ENCODE results near the gene RIC8A. TPM values are rescaled to one million over a fixed set of nuclear protein-coding genes. Genes with fewer than 3 reads are reported as not detected.

The RIC8A gene
- total RNA-seq, 1 donor from 2014 or later: 45.0 TPM

DNA sequence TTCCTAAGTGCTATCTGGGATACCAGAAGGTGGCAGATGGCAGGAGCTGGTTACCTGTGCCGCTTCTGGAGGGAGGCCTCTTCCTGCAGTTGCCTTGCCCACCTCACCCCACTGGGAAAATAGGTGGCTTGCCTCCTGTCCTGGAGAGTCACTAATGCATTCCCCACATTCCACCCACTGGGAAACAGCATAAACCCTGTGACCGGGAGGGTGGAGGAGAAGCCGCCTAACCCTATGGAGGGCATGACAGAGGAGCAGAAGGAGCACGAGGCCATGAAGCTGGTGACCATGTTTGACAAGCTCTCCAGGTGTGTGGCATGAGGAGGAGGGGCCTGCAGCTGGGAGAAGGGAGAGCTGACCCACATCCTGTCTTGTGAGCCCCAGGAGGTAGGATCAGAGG lies 5.6 kb downstream of the RIC8A start:
- peak overlapping the region; percentile 59 for H3K4me3 Mint-ChIP-seq
- Histone ChIP-seq H3K4me3 (no peak overlapping the region), H4K20me1 (ENCODE audit: low read depth) (peaks cover 7% of the 10 kb centered on the region), H3K79me2 (ENCODE audit: low read depth) (peaks cover 26% of the 10 kb centered on the region), H3F3A (ENCODE audit: low read depth) (peaks cover 14% of the 10 kb centered on the region), H3K9me3 (ENCODE audit: low read depth) (no peaks in the 10 kb centered on the region), H3K27me3 (no peaks in the 10 kb centered on the region), H2AFZ (replicated peaks) (no peak overlapping the region), H3K9ac (no peak overlapping the region), H3K4me2 (no peak overlapping the region), H3K27ac (no peak overlapping the region), H3K4me1 (peaks cover 6% of the 10 kb centered on the region), H3K36me3 (no peaks in the 10 kb centered on the region)
- H3K36me3 Mint-ChIP-seq: peaks cover 19% of the 10 kb centered on the region
- no peaks in the 10 kb centered on the region for H3K9me3 Mint-ChIP-seq
- peaks cover 2% of the 10 kb centered on the region for H3K27me3 Mint-ChIP-seq (ENCODE audit: insufficient read depth, low read depth)
- no peak for TF ChIP-seq EZH2phosphoT487 (IDR thresholded peaks at IDR 0.05)
- no peak for TF ChIP-seq EZH2 (IDR thresholded peaks at IDR 0.05)
- TF ChIP-seq, protein P1, sequence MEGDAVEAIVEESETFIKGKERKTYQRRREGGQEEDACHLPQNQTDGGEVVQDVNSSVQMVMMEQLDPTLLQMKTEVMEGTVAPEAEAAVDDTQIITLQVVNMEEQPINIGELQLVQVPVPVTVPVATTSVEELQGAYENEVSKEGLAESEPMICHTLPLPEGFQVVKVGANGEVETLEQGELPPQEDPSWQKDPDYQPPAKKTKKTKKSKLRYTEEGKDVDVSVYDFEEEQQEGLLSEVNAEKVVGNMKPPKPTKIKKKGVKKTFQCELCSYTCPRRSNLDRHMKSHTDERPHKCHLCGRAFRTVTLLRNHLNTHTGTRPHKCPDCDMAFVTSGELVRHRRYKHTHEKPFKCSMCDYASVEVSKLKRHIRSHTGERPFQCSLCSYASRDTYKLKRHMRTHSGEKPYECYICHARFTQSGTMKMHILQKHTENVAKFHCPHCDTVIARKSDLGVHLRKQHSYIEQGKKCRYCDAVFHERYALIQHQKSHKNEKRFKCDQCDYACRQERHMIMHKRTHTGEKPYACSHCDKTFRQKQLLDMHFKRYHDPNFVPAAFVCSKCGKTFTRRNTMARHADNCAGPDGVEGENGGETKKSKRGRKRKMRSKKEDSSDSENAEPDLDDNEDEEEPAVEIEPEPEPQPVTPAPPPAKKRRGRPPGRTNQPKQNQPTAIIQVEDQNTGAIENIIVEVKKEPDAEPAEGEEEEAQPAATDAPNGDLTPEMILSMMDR (IDR thresholded peaks at IDR 0.05): no peak
- DNase-seq (ENCODE audit: low spot score): no peak
- no peak overlapping the region for H3K27ac Mint-ChIP-seq
- H3K4me1 Mint-ChIP-seq: peaks cover 13% of the 10 kb centered on the region

GRCh38 chr11:214083-214482 lies 6.6 kb downstream of the RIC8A start:
- H3F3A ChIP-seq (ENCODE audit: low read depth): peaks cover 11% of the 10 kb centered on the region
- H3K36me3 ChIP-seq: no peaks in the 10 kb centered on the region
- H3K4me3 ChIP-seq: no peak overlapping the region
- H3K9me3 ChIP-seq (ENCODE audit: low read depth): no peaks in the 10 kb centered on the region
- H3K9me3 Mint-ChIP-seq: no peaks in the 10 kb centered on the region
- peaks cover 2% of the 10 kb centered on the region for H3K27me3 Mint-ChIP-seq (ENCODE audit: insufficient read depth, low read depth)
- TF ChIP-seq EZH2 (IDR thresholded peaks at IDR 0.05) (no peak), EZH2phosphoT487 (IDR thresholded peaks at IDR 0.05) (no peak)
- TF ChIP-seq, protein P1 (IDR thresholded peaks at IDR 0.05): no peak
- H3K4me3 Mint-ChIP-seq: no peak overlapping the region
- no peak overlapping the region for H3K27ac ChIP-seq
- H3K4me1 ChIP-seq: peaks cover 6% of the 10 kb centered on the region
- peaks cover 13% of the 10 kb centered on the region for H3K4me1 Mint-ChIP-seq
- H3K27ac Mint-ChIP-seq: no peak overlapping the region
- peaks cover 22% of the 10 kb centered on the region for H3K36me3 Mint-ChIP-seq
- peaks cover 7% of the 10 kb centered on the region for H4K20me1 ChIP-seq (ENCODE audit: low read depth)
- H3K27me3 ChIP-seq: no peaks in the 10 kb centered on the region
- H3K4me2 ChIP-seq: no peak overlapping the region
- no peak for DNase-seq (ENCODE audit: low spot score)
- no peak overlapping the region for H2AFZ ChIP-seq (replicated peaks)
- peaks cover 18% of the 10 kb centered on the region for H3K79me2 ChIP-seq (ENCODE audit: low read depth)
- H3K9ac ChIP-seq: no peak overlapping the region

DNA sequence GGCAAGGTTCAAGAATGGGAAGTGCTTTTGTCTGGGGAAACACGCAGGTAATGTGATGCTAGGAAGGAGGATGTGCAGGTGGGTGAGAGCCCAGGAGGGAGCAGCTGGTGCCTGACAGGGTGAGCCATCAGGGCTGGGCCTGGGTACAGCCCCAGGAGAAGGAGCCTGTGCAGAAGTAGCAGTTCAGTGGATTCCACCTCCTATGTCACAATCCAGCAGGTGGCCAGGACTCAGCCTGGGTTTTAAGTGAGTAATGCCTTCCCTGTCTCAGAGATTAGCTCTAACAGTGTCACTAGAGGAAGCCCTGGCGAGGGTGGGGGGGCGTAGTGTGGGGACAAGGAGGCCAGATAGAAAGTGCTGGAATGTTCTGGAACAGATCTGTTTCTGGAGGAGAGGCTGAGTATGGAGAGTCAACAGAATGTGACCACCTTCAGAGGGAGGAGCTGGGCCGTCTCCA lies 8.1 kb downstream of the RIC8A start:
- H3K79me2 ChIP-seq (ENCODE audit: low read depth): peaks cover 4% of the 10 kb centered on the region
- no peak overlapping the region for H3K4me3 ChIP-seq
- H4K20me1 ChIP-seq (ENCODE audit: low read depth): no peaks in the 10 kb centered on the region
- H3K27ac ChIP-seq: no peak overlapping the region
- peaks cover 11% of the 10 kb centered on the region for H3F3A ChIP-seq (ENCODE audit: low read depth)
- Mint-ChIP-seq H3K27ac (no peak overlapping the region), H3K9me3 (no peaks in the 10 kb centered on the region), H3K4me3 (no peak overlapping the region), H3K36me3 (peaks cover 23% of the 10 kb centered on the region), H3K4me1 (peaks cover 4% of the 10 kb centered on the region), H3K27me3 (ENCODE audit: insufficient read depth, low read depth) (no peaks in the 10 kb centered on the region)
- no peak overlapping the region for H2AFZ ChIP-seq (replicated peaks)
- H3K4me1 ChIP-seq: no peaks in the 10 kb centered on the region
- H3K36me3 ChIP-seq: no peaks in the 10 kb centered on the region
- H3K4me2 ChIP-seq: no peak overlapping the region
- DNase-seq (ENCODE audit: low spot score): no peak
- no peak overlapping the region for H3K9ac ChIP-seq
- no peaks in the 10 kb centered on the region for H3K9me3 ChIP-seq (ENCODE audit: low read depth)
- no peaks in the 10 kb centered on the region for H3K27me3 ChIP-seq
- no peak for TF ChIP-seq EZH2phosphoT487 (IDR thresholded peaks at IDR 0.05)
- TF ChIP-seq, protein P1 (IDR thresholded peaks at IDR 0.05): no peak
- TF ChIP-seq EZH2 (IDR thresholded peaks at IDR 0.05): no peak
